NCI-H460 (cell line): ENCODE measurements around the gene FAM120A. TPM values are rescaled to one million over a fixed set of nuclear protein-coding genes. Genes with fewer than 3 reads are reported as not detected.

Source experiments
- DNase-seq: peaks from one replicate; pipeline ENCODE4 v3.0.0-alpha.2; 2016; ENCODE audit warnings: low read depth; ENCODE audit errors: extremely low read depth
- total RNA-seq: library from RNA; depleted of rRNA; stranded (reverse); fragments of >200 nt; shearing (Covaris generic); gene quantifications from 2 replicates; pipeline ENCODE4 v1.2.3, GENCODE V29; 2014

The FAM120A gene
- total RNA-seq, 1 experiment from 2014 or later: 144 TPM

- no peak for DNase-seq
Observed at GRCh38 chr9:93470391-93470790, 18.9 kb downstream of the FAM120A start.

DNA sequence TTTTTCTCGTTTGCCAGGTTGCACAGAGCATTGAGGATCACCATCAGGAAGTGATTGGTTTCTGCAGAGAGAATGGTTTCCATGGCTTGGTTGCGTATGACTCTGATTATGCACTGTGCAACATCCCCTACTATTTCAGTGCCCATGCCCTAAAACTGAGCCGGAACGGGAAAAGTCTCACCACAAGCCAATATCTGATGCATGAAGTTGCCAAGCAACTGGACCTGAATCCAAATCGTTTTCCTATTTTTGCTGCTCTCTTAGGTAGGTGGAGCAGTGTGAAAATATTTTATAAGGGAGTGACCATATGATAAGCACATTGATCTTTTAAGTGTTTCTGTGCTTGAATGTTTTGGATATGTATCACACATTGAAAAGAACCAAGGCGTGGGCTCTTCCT lies 19.6 kb downstream of the FAM120A start:
- no peak for DNase-seq

DNA sequence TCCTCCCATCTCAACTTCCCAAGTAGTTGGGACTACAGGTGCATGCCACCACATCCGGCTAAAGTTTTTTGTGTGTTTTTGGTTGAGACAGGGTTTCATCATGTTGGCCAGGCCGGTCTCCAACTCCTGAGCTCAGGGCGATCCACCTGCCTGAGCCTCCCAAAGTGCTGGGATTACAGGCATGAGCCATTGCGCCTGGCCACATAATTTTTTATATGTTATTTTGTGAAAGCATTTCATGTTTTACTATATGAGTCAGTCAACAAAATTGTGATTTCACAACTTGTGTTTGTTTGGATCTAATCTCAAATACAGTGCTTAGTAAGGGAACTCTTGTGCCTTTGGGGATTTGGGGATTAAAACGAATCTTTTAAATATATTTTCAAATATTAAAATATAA lies 21.9 kb downstream of the FAM120A start:
- peak; percentile 28 for DNase-seq

- no peak for DNase-seq
Observed at GRCh38 chr9:93475108-93475507, 23.6 kb downstream of the FAM120A start.

- peak; percentile 38 for DNase-seq
Observed at GRCh38 chr9:93475856-93476255, 24.4 kb downstream of the FAM120A start.

GRCh38 chr9:93476924-93477323 lies 25.4 kb downstream of the FAM120A start:
- DNase-seq: no peak

GRCh38 chr9:93477397-93477796 lies 25.9 kb downstream of the FAM120A start:
- DNase-seq: no peak

- no peak for DNase-seq
Observed at GRCh38 chr9:93479726-93480125, 28.2 kb downstream of the FAM120A start.

DNA sequence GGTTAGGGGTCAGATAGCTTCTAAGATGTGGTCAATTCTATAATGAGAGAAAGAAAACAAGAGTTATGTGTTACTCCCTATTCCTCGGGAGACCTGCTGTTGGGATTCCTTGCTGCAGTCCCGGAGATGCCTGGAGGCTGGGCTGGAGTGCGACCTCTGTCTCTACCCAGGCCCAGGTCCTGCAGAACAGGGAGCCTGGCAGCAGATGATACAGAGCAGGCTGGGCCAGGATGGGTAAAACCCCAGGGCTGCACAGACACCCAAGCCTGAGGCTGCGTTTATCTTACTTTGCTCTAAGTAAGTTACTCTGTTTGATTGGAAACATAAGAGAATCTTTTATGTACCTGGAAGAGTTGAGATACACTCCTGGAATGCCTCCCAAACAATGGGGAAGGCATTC lies 28.8 kb downstream of the FAM120A start:
- no peak for DNase-seq

GRCh38 chr9:93480728-93481324 lies 29.3 kb downstream of the FAM120A start:
- no peak for DNase-seq

DNA sequence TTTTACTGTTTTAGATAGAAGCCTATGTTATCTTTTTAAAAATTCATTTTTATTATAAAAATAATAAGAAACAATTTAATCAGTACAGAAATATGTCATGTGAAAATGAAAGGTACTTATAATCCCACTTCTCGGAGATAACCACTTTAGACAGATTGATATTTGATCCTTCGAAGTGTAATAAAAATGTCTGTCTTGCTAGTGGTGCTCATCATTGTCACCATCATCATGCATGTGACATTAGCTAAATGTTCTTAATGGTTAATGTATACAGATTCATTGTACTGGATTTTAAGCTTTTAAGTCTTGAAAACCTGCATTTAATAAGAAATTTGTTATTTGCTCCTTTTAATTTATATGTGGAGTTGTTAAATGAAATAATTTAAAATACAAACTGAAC lies 32.0 kb downstream of the FAM120A start:
- no peak for DNase-seq

GRCh38 chr9:93486268-93486667 lies 34.8 kb downstream of the FAM120A start:
- DNase-seq: no peak

- no peak for DNase-seq
Observed at GRCh38 chr9:93488244-93488643, 36.8 kb downstream of the FAM120A start.

DNA sequence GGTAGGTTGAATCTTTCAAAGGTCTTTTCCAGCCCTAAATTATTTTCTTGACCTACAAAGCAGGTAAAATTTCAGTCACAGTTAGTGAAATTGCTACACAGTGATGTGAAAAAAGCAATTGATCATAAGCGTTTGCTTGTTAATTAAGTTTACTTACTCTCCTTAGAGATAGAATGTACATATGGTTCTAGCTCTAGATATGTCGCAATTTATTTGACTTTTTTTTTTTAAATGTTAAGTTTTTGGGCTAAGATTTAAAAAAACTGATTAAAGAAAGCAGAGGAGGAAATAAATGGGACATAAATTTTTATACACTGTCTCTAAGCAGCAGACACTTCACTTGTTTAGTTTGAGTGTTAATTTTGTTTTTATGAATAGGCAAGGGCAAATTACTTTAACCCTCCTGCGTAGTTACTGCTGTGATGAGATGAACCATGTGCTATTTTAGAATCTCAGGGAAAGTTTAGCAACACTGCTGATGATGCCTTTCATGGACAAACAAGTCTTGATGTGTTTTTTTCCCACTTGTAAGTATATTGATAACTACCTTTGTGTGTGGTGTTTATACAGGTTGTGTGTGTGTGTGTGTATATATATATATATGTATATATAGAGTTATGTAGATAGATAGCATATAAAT lies 40.2 kb downstream of the FAM120A start:
- no peak for DNase-seq

DNA sequence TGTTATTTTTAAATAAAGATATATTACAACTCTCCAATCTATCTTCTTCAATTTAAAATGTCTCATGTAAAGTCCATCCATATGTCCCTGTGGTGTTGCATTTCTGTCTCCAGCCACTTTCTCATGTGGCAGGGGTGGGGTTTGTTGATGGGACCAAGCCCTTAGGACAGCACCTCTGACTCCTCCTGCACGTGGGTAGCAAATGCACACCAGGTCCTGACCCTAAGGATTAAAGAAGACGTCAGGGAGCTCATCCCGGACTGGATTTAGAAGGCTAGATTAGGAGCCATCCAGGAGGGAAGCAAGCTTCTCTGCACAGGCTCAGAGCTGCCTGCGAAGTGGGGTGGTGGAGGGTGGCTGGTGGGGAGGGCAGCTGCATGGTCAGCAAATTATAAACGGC lies 40.8 kb downstream of the FAM120A start:
- DNase-seq: no peak

GRCh38 chr9:93493949-93494348 lies 42.5 kb downstream of the FAM120A start:
- DNase-seq: no peak

GRCh38 chr9:93496285-93496684 lies 44.8 kb downstream of the FAM120A start:
- DNase-seq: no peak

DNA sequence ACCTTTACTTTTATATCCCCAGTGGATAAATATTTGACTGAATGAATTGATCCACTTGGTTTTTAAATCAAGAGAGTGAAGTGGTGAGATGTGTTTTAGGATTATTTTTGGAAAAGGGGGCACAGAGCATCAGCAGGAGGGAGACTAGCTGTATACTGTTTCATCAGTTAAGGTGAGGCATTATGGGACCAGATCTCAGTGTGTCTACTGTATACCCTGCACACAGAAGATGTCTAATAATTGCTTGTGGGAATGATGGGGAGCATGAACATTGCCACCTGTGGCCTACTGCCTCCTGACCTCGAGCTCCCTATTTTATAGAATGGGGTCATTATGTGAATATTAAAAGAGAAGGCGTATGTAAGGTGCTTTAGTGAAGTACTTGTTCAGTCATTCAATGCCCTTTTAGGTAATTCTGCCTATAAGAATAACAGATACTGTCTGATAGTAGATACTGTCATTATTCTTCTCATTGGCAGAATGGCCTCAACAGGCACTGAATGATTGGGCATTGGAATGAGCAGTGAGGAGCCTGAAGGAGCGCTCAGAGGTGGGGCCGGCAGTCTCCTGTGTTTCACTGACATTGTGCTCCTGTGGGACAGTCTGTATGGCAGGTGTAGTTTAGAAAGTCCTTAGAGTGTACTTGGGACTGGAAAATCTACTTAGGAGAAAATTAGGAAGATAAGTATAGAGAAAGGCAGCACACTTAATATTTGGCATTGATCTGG lies 49.2 kb downstream of the FAM120A start:
- DNase-seq: no peak

- DNase-seq: no peak
Observed at GRCh38 chr9:93501406-93501805, 49.9 kb downstream of the FAM120A start.

DNA sequence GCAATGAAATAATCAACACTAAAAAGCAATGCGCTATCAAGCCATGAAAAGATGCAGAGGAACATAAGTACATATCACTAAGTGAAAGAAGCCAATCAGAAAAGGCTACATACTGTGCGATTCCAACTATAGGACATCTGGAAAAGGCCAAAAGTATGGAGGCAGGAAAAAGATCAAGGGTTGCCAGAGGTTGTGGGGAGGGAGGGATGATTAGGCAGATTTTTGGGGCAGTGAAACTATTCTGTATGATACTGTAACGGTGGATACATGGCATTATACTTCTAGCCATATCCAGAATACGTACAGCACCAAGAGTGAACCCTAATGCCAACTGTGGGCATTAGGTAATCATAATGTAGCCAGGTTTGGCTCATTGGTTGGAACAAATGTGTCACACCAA lies 51.9 kb downstream of the FAM120A start:
- DNase-seq: no peak

- DNase-seq: no peak
Observed at GRCh38 chr9:93505541-93506132, 54.2 kb downstream of the FAM120A start.

GRCh38 chr9:93507768-93508167 lies 56.3 kb downstream of the FAM120A start:
- DNase-seq: no peak
